Right lobe of liver (tissue), 6 donors: ENCODE results near the gene PLXNA1. TPM values are rescaled to one million over a fixed set of nuclear protein-coding genes. Genes with fewer than 3 reads are reported as not detected.

Experiments used
- ATAC-seq, 4 donors: fragments of 200-7000 bp; cut with Tn5 transposase; one replicate each; pipeline ENCODE4 v1.9.1; 2020; ENCODE audit warnings: mild to moderate bottlenecking in 4 of 4, moderate library complexity in 4 of 4
- DNase-seq, 3 donors: peaks; one replicate each; pipeline ENCODE4 v3.0.0-alpha.2; 2020
- H3K27ac ChIP-seq, 3 donors: fragments of 200-600 bp; one replicate each; pipeline ENCODE4 v1.8.0; 2022
- H3K27me3 ChIP-seq, 2 donors: fragments of 200-600 bp; one replicate each; pipeline ENCODE4 v1.8.0; 2022
- H3K36me3 ChIP-seq, 4 donors: fragments of 200-600 bp; sonication (generic) in 1 of 4; one replicate each; pipeline versions ENCODE4 v1.5.1 to v1.8.0; 2017 to 2022; ENCODE audit warnings: control low read depth in 1 of 4
- H3K4me1 ChIP-seq, 4 donors: fragments of 200-600 bp; sonication (generic) in 1 of 4; one replicate each; pipeline versions ENCODE4 v1.5.1 to v1.8.0; 2017 to 2022; ENCODE audit warnings: control low read depth in 1 of 4
- H3K4me3 ChIP-seq, 3 donors: fragments of 200-600 bp; one replicate each; pipeline ENCODE4 v1.8.0; 2022
- H3K9me3 ChIP-seq, 4 donors: fragments of 200-600 bp; sonication (generic) in 1 of 4; one replicate each; pipeline versions ENCODE4 v1.5.1 to v1.8.0; 2017 to 2022; ENCODE audit warnings: control low read depth in 1 of 4
- POLR2A ChIP-seq: fragments of 450-650 bp; IDR thresholded peaks from one replicate; pipeline ENCODE4 v1.6.1; 2017; ENCODE audit warnings: antibody characterized with exemption, mild to moderate bottlenecking
- WGBS: methylation state at CpG from one replicate; pipeline ENCODE4 v1.1.6; 2018; ENCODE audit warnings: low coverage, low lambda C conversion rate; ENCODE audit not compliant: insufficient coverage; ENCODE audit errors: missing lambda C conversion rate; 5-methylcytosine and 5-hydroxymethylcytosine counted together
- intact Hi-C, 2 donors: fragments of 100-400 bp; cut with DNase I; formaldehyde crosslinking; loops; one replicate each; pipeline versions ENCODE4 v1.11.2 to v1.14.1; 2022
- total RNA-seq, 6 experiments: library from RNA; depleted of rRNA in 2 of 6; stranded (reverse); fragments of >200 nt in 2 of 6; fragmentation: NEBNext Ultra II Directional in 3 of 6; extraction: Animal tissue kit (Norgen Biotek cat#: 25700) in 3 of 6; gene quantifications; one replicate each; pipeline versions ENCODE4 v1.1.0 to v1.2.4, GENCODE V29; 2016 to 2023
- TF ChIP-seq, protein P1 (sequence below), 4 donors: fragments of 200-600 bp in 3 of 4; fragments of 450-650 bp in 1 of 4; IDR thresholded peaks; one replicate each; pipeline versions ENCODE4 v1.5.1 to v1.8.0; 2016 to 2022; ENCODE audit warnings: antibody characterized with exemption in 4 of 4, mild to moderate bottlenecking in 2 of 4
- donor health status: DM: no; HTN: yes; CAD: no.
- donor health status: DM: no; HTN: no; CAD: no.
- donor health status: DM: no; HTN: no; CAD: no.
- donor health status: DM: no; HTN: yes; CAD: no.
- donor health status: DM: no; HTN: yes; CAD: no.

The PLXNA1 gene
- total RNA-seq, 6 experiments from 2014 or later = 2.0 to 8.7 (median 5.6) TPM

DNA sequence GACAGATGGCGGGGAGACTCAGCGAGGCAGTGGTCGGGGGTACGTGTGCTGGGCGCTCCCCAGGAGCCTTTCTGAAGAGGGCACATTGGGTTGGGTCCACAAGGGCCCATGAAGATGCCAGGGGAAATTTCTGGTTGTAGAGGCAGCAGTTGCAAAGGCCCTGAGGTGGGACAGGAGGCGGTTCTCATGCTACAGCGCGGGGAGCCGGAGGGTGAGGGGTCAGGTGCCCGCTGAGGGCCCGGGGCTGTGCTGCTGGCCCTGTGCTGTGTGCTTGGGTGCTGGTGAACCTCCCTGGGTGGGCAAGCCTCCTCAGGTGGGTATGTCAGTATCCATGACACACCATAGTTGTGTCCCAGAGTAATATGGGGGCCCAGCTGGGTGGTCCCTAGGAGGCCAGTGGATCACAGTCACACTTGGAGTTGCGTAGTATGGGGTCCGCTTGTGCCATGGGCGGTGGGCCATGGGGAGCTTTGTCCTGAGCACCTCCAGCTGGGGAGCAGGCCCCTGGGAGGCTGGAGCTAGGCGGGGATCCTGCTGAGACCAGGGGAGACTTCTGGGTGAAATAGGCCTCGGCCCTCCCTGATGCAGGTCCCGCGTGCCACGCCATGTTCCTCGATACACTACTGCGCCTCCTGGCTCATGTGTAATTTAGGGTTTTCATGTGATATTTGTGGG lies 44.3 kb downstream of the PLXNA1 start:
- Histone ChIP-seq H3K9me3 (no peaks in the 10 kb centered on the region), H3K27ac (no peak overlapping the region), H3K4me1 (no peaks in the 10 kb centered on the region), H3K27me3 (no peaks in the 10 kb centered on the region), H3K4me3 (no peak overlapping the region), H3K36me3 (no peaks in the 10 kb centered on the region)
- DNase-seq (no peak), ATAC-seq (no peak)
- WGBS = no CpG with 5 or more reads among the region's 21 CpGs
- intact Hi-C loops = no loop called here
- TF ChIP-seq, protein P1, sequence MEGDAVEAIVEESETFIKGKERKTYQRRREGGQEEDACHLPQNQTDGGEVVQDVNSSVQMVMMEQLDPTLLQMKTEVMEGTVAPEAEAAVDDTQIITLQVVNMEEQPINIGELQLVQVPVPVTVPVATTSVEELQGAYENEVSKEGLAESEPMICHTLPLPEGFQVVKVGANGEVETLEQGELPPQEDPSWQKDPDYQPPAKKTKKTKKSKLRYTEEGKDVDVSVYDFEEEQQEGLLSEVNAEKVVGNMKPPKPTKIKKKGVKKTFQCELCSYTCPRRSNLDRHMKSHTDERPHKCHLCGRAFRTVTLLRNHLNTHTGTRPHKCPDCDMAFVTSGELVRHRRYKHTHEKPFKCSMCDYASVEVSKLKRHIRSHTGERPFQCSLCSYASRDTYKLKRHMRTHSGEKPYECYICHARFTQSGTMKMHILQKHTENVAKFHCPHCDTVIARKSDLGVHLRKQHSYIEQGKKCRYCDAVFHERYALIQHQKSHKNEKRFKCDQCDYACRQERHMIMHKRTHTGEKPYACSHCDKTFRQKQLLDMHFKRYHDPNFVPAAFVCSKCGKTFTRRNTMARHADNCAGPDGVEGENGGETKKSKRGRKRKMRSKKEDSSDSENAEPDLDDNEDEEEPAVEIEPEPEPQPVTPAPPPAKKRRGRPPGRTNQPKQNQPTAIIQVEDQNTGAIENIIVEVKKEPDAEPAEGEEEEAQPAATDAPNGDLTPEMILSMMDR (IDR thresholded peaks at IDR 0.05) = no peak
- TF ChIP-seq POLR2A = no peak

DNA sequence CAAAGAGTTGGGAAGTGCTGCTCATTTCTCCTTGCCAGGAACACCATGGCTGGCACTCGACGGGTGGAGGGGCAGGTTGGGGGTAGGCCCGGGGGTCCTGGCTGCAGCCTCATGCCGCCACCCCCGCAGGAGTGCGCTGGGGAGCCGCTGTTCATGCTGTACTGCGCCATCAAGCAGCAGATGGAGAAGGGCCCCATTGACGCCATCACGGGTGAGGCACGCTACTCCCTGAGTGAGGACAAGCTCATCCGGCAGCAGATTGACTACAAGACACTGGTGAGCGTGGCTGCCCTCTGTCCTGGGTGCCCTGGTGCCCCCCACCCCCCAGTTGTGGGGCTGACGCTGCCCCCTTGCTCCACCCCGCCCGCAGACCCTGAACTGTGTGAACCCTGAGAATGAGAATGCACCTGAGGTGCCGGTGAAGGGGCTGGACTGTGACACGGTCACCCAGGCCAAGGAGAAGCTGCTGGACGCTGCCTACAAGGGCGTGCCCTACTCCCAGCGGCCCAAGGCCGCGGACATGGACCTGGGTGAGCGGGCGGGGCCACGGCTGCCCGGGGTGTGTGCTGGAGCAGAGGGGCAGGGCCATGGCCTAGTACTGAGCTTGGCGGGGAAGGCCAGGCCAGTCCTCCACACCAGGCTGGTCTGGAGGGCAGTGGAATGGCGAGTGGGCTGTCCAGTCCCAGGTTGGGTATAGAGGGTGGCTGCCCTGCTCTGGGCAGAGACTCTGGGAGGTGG lies 45.1 kb downstream of the PLXNA1 start:
- ATAC-seq (no peak), DNase-seq (no peak)
- WGBS = 100% methylated on average over 1 of the region's 29 CpGs
- Histone ChIP-seq H3K9me3 (no peaks in the 10 kb centered on the region), H3K4me1 (no peaks in the 10 kb centered on the region), H3K36me3 (no peaks in the 10 kb centered on the region), H3K4me3 (no peak overlapping the region), H3K27me3 (no peaks in the 10 kb centered on the region), H3K27ac (no peak overlapping the region)
- TF ChIP-seq, protein P1 (IDR thresholded peaks at IDR 0.05) = no peak
- no peak for TF ChIP-seq POLR2A
- intact Hi-C loops = no loop called here

DNA sequence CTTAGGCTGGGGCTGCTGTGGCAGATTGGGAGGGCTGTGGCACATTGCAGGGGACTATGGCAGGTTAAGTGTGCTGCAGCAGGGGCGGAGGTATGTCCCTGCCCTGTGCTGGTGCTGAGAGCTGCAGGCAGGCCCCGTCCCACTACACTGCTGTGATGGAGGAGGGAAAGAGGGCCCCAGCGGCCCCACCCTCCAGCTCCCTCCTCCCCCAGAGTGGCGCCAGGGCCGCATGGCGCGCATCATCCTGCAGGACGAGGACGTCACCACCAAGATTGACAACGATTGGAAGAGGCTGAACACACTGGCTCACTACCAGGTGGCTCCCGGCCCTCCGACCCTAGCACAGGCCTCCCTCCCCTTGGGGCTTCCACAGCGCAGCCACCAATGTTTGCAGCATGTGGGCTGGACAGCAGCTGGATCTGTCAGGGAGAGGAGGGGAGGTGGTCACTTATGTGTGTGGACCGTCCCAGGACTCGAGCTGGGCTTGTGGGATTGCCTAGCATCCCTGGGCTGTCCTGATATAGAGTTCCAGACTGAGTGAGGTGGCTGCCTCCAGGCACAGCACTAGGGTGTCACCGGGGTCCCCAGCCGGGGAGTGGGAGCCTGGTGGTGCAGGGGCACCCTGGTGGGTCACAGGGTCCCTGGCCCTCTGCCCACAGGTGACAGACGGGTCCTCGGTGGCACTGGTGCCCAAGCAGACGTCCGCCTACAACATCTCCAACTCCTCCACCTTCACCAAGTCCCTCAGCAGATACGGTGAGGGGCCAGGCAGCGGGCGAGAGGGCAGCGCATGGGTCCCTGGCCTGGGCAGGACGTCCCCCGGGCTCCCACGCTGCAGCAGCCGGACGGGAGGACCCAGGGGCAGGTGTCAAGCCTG lies 46.1 kb downstream of the PLXNA1 start:
- H3K27me3 ChIP-seq = no peaks in the 10 kb centered on the region
- intact Hi-C loops = no loop called here
- no peaks in the 10 kb centered on the region for H3K36me3 ChIP-seq
- H3K27ac ChIP-seq = no peak overlapping the region
- TF ChIP-seq, protein P1 (IDR thresholded peaks at IDR 0.05) = no peak
- TF ChIP-seq POLR2A = no peak
- 90% methylated on average over 2 of the region's 30 CpGs for WGBS
- no peak for DNase-seq
- no peak overlapping the region for H3K4me3 ChIP-seq
- H3K9me3 ChIP-seq = no peaks in the 10 kb centered on the region
- H3K4me1 ChIP-seq = no peaks in the 10 kb centered on the region
- no peak for ATAC-seq

DNA sequence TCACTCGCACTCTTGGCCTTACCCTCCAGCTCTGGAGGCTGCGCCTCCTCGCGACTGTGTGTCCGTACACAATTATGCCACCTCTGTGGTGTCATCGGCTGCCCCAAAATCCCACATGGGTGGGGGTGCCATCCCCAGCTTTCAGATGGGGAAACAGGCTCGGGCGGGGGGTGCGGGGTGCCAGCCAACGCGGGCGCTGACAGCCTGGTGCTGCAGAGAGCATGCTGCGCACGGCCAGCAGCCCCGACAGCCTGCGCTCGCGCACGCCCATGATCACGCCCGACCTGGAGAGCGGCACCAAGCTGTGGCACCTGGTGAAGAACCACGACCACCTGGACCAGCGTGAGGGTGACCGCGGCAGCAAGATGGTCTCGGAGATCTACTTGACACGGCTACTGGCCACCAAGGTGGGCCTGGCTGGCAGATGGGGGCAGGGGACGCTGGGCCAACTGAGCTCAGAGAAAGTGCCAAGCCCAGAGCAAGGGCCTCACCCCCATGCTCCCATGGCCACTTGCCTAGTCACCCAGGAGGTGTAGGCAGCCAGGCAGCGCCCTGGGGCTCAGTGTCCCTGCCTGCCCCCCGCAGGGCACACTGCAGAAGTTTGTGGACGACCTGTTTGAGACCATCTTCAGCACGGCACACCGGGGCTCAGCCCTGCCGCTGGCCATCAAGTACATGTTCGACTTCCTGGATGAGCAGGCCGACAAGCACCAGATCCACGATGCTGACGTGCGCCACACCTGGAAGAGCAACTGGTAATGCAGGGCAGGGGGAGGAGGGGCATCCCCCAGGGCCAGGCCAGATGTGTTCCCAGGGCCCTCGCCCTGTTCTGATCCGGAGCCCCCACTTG lies 47.0 kb downstream of the PLXNA1 start:
- ATAC-seq (no peak), DNase-seq (no peak)
- Histone ChIP-seq H3K27ac (no peak overlapping the region), H3K27me3 (no peaks in the 10 kb centered on the region), H3K4me1 (no peaks in the 10 kb centered on the region), H3K36me3 (no peaks in the 10 kb centered on the region), H3K9me3 (no peaks in the 10 kb centered on the region), H3K4me3 (no peak overlapping the region)
- intact Hi-C loops = no loop called here
- WGBS = 94% methylated on average over 11 of the region's 42 CpGs
- TF ChIP-seq, protein P1 (IDR thresholded peaks at IDR 0.05) = no peak
- no peak for TF ChIP-seq POLR2A
